NCI-H1092 (cell line): Measurements from ENCODE around the gene OR1L6.

Experiments
- DNase-seq: peaks from one replicate; lab custom pipeline; 2025; lab: John Stamatoyannopoulos, UW

OR1L6 gene

GRCh38 chr9:122742003-122742402 is at the start of gene OR1L6:
OR1L6 (plus strand) TSS chr9:122742303; CDS start chr9:122749848, 7,545 bp downstream.
- DNase-seq = no peak

- DNase-seq = no peak
Measured at GRCh38 chr9:122695696-122696095, 46.4 kb upstream of the OR1L6 start.

- no peak for DNase-seq
Measured at GRCh38 chr9:122718038-122718437, 24.1 kb upstream of the OR1L6 start.

GRCh38 chr9:122719218-122719617 is 22.9 kb upstream of the OR1L6 start:
- DNase-seq = no peak

GRCh38 chr9:122723690-122724089 is 18.4 kb upstream of the OR1L6 start, which contains the start of gene OR1L4:
OR1L4 (plus strand) TSS chr9:122723990; CDS start chr9:122723990, 0 bp downstream.
- DNase-seq = no peak

- no peak for DNase-seq
Measured at GRCh38 chr9:122754825-122755224, 12.7 kb downstream of the OR1L6 start.

GRCh38 chr9:122767817-122768216 is 25.7 kb downstream of the OR1L6 start:
- DNase-seq = no peak

- DNase-seq = no peak
Measured at GRCh38 chr9:122777052-122777451, 34.9 kb downstream of the OR1L6 start.

GRCh38 chr9:122777935-122778627 is 36.0 kb downstream of the OR1L6 start:
- no peak for DNase-seq

- no peak for DNase-seq
Measured at GRCh38 chr9:122779181-122779580, 37.1 kb downstream of the OR1L6 start.

- DNase-seq = no peak
Measured at GRCh38 chr9:122780026-122780425, 37.9 kb downstream of the OR1L6 start.

- no peak for DNase-seq
Measured at GRCh38 chr9:122781671-122782070, 39.6 kb downstream of the OR1L6 start.

- DNase-seq = no peak
Measured at GRCh38 chr9:122785269-122785668, 43.2 kb downstream of the OR1L6 start.

- DNase-seq = no peak
Measured at GRCh38 chr9:122786338-122786737, 44.2 kb downstream of the OR1L6 start.

- no peak for DNase-seq
Measured at GRCh38 chr9:122788831-122789230, 46.7 kb downstream of the OR1L6 start, which contains the start of gene OR5C1. OR5C1 (plus strand) TSS chr9:122788933; CDS start chr9:122788933, 0 bp downstream.

GRCh38 chr9:122789256-122790046 is 47.3 kb downstream of the OR1L6 start:
- no peak for DNase-seq

GRCh38 chr9:122791872-122792669 is 50.0 kb downstream of the OR1L6 start:
- no peak for DNase-seq

- no peak for DNase-seq
Measured at GRCh38 chr9:122797316-122798063, 55.4 kb downstream of the OR1L6 start.
